Measurements from ENCODE around the gene PEX5.
A peak's percentile ranks its signal among the peaks of the same experiment; 100 is the strongest.

Gene PEX5

DNA sequence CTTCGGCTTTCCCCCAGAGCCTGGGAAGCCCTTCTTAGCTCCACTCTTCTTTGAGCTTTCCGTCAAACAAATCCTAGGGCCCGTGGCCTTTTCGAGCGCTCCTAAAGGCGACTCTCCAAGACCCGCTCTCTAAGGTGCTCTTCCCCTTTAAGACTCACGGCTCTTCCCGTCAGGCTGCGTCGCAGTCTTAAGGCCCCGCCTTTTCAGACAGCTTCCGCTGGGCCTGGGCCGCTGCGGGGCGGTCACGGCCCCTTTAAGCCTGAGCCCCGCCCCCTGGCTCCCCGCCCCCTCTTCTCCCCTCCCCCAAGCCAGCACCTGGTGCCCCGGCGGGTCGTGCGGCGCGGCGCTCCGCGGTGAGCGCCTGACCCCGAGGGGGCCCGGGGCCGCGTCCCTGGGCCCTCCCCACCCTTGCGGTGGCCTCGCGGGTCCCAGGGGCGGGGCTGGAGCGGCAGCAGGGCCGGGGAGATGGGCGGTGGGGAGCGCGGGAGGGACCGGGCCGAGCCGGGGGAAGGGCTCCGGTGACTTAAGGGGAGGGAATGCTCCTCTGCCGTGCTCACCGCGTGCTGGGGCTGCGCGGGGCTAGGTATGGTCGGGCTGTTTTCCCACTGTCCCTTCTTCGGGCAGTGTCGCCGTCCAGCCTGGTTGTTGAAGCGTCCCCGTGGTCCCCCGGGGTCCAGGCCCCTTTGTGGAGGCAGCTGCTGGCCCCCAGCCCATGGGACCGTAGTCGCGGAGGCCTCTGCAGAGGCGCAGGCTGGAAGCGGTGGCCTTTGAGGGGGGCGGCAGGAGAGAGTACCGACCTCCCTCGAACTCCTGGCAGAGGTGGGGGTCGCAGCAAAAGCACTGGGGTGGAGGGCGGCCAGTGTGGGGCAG is at the start of gene PEX5:
Gene PEX5, plus strand, starts transcription at position 289 of the 870 bp plus-strand sequence. CDS start 692 bp downstream, outside the sequence.
- DNase-seq, result peak; percentile 60

DNA sequence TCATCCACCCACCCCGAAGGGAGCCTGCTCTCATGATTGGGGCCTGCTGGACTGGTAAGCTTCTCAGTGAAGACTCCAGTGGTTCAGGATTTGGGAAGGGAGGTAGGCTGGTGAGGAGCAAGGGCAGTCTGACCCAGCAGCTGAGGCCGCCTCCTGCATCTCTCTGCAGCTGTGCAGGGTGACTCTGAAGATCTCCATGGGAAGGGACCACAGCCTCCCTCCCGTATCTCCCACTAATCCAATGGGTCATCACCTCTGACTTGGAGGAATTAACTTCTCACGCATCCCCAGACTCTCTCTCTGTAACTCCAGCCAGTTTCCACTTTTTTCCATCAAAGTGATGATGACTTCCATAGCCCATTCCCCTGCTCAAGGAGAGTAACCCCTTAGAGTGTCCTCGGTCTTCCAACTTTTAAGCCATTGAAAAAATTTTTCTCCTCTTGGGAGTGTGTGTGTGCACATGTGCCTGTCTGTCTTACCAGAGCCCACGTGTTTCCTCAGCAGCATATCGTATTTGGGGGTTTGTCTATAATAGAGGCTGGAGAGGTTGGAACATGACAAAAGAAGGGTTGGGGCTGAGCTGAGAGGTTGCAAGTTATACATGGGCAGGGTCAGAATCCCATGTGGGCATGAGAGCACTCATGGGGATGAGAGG is 48.0 kb upstream of the PEX5 start:
- no peak for DNase-seq

- DNase-seq, result no peak
Measured at GRCh38 chr12:7142056-7142644, 47.3 kb upstream of the PEX5 start.

- DNase-seq, result no peak
Measured at GRCh38 chr12:7142809-7143465, 46.5 kb upstream of the PEX5 start.

- no peak for DNase-seq
Measured at GRCh38 chr12:7143564-7143963, 45.9 kb upstream of the PEX5 start.

DNA sequence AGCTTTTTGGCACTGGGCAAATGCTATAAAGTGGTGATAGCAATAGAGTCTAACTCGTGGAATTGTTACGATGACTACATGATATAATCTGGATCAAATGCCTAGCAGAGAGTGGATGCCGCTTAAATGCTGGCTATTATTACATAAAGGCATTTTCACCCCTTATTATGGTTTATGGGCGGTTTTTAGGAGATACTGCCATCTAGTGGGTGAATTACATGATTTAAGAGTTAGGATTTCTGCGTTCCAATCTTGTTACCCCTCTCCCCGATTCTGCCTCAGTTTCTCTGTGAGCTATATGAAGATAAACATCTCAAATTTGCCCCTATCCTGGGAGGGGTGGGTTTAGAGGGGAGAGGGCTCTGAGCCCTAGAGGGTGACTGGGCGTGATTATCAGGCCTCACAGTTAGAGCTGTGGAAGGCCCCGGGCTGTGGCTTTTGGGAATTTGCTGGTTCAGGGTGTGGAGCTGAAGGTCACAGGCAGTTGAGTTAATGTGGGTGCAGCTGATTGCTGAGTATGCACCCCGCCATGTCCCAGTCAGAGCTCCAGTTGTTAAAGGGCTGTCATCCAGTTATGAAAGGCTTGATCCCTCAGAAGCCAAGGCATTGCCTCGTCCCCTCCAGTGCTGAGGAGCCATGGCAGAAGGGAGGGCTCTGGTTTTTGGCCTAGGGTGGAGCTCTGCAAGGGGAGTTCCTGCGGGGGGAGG is 44.9 kb upstream of the PEX5 start:
- DNase-seq, result peak; percentile 33

DNA sequence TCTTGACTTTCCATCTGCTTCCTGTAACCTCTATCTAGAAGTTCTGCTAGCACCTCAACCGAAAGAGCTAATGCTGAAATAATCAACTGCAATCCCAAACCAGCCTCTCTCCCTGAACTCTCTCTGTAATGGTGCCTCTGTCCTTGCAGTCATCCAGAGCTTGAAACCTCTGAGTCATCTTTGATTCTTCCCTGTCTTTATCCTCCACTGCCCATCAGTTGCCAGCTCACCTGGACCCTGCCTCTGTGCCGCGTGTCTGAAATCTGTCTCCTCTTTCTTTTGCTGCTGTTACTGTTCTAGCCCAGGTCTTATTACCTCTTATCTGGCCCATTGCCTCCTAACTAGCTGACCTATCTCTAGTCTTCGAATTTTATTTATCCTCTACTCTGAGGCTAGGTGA is 43.8 kb upstream of the PEX5 start:
- DNase-seq, result no peak

DNA sequence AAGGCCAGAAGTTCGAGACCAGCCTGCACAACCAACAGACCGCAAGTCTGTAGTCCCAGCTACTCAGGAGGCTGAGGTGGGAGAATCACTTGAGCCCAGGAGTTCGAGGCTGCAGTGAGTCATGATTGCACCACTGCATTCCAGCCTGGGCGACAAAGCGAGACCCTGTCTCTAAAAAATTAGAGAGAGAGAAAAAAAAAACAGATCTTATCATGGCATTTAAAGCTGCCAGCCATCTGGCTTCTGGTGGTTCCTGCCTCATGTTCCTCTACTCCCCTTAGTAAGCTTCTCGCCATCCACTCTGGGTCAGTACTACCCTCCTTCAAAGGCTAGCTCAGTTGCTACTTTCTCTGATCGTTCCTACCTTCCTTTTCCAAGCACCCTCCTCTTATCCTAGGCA is 43.3 kb upstream of the PEX5 start:
- DNase-seq, result no peak

DNA sequence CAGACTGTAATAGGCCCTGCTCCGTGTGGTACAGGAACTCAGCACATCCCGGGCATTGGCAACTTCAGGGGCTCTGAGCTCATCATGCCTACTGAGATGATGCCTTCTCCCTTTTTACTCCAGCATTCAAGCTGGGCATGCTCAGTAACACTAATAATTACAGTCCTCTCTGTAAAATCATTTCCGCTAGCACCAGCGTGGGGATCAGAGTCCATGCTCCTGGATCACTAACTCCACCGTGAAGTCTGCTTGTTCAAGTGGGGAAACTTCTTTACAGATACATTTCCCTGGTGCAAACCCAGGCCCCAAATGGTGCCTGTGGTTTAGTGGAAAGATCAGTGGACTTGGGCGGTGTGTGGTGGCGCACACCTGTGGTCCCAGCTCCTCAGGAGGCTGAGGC is 42.6 kb upstream of the PEX5 start:
- DNase-seq, result no peak

- no peak for DNase-seq
Measured at GRCh38 chr12:7150356-7150755, 39.1 kb upstream of the PEX5 start.

- DNase-seq, result no peak
Measured at GRCh38 chr12:7150841-7151240, 38.6 kb upstream of the PEX5 start.

DNA sequence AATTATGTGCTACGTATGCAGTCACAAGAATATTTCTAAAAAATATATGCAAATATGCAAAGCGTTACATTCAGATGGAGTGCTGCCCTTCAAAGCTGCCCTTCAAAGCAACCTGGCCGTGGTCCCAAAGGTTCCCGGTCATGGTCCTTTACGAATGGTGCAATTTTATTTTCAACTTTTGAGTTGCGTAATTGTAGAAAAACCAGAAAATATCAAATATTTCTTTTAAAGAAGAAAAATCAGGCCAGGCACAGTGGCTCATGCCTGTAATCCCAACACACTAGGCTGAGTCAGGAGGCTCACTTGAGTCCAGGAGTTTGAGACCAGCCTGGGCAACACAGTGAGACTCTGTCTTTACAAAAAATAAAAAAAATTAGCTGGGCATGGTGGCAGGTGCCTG is 38.0 kb upstream of the PEX5 start:
- no peak for DNase-seq

GRCh38 chr12:7152818-7153217 is 36.7 kb upstream of the PEX5 start:
- DNase-seq, result no peak

GRCh38 chr12:7154042-7154441 is 35.4 kb upstream of the PEX5 start:
- no peak for DNase-seq

- no peak for DNase-seq
Measured at GRCh38 chr12:7154901-7155470, 34.5 kb upstream of the PEX5 start.

DNA sequence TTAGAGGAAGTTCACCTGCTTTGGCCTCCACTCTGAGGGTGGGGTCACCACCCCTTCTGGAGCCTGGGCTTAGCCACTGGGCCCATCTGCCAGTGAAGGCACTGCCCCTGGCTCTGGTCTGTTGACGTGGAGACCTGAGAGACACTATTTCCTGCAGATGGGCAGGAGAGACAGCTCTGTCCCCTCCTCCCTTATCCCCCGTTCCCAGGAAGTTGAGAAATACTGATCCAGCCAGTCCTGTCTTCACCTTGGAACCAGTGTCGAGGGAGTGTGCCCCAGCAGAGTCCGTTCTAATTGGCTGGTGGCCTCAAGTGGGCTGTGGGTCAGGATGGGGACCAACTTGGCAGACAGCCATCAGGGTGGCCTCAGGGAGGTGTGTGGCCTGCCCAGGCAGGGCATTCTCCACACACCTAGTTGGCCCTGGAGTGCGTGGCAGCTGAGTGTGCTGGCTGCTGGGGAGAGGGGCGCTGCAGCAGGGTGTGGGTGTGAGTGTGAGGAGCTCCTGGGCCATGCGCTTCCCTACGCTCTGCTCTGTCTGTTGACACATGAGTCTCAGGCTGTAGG is 33.9 kb upstream of the PEX5 start:
- DNase-seq, result peak; percentile 28

DNA sequence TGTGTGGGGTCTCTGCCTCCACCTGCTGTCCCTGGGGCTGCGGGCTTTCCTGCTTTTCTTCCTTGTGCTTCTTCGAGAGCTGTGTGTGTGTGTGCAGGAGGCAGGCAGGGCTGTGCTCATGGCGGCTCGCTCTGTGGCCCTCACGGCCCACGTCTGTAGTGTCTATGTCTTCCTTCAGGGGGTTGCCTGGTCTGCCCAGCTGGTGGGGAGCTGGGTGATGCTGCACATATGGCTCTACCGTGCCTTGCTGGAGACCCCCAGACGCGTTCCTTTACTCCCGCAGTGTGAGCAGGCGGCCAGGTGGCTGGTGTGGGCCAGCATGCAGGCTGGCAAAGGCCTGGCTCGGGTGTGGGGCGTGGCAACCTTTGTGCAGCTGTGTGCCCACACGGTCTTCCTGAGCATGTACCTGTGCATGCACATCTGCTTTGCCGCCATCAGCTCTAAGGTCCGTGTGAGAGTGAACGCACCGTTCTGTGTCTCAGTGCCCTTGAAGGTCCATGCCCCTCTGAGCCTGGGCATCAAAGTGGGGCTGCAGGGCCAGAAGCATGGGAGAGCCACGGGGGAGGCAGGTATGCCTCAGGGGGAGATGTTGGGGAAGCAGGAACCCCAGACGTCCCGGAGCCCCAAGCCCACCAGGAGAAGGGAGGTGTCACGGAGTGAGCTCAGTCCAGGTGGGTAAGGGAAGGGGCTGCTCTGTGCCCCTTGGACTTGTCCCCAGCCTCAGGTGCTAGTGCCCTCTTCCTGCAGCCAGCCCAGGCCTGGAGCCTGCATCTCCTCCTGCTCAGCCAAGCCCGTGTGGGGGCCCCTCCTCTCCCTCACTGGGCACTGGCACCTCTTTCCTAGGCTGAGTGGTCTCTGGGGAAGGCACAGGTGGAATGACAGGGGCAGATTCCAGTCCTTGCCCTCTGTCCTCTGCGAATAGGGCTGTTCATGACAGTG is 33.0 kb upstream of the PEX5 start:
- no peak for DNase-seq

DNA sequence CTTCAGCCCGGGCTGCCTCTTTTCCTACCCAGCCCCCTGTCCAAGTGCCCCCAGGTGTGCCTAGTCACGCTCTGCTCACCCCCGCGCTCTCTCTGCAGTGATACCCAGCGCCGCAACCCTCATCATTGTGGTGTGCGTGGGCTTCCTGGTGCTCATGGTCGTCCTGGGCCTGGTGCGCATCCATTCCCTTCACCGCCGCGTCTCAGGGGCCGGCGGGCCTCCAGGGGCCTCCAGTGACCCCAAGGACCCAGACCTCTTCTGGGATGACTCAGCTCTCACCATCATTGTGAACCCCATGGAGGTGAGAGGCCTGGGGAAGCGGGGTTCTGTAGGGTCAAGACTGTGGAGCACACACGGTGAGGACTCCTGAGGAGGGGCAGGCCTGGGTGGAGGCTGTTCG is 32.1 kb upstream of the PEX5 start:
- DNase-seq, result no peak

DNA sequence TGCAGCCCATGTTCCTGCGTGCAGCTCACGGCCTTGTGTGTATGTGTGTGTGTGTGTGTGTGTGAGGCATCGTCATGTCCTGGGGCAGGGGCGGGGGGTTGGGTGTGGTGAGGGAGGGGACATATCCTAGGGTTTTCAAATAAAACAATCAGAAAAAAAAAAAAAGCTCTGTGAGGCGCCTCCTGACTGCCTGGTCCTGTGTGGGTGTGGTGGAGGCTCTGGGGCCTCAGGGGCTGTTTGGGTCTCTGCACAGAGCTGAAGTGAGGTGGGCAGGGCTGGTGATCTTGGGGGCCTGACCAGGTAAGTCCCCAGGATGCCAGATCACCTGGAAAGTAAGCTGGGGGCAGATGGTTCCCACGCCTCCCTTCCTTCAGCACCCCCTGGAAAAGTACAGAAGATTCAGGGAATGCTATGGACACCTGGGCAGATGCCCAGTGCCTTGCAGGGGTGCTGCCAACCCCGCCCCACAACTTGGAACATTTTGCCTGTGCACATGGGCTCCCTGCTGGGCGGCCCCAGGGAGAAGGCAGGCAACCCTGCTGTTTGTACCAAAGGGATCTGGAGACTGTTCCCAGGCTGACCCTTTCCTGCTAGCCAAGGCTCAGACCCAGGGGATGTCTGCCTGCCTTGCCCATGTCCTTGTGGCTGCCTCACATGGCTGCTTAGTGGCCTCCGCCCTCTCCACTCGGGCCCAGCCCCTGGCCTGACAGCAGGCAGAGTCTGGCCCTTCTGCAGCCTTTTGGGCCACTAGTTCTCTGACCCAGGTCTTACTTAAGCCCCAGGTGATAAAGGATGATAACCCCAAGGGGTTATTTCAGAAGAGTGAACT is 30.5 kb upstream of the PEX5 start:
- no peak for DNase-seq

DNA sequence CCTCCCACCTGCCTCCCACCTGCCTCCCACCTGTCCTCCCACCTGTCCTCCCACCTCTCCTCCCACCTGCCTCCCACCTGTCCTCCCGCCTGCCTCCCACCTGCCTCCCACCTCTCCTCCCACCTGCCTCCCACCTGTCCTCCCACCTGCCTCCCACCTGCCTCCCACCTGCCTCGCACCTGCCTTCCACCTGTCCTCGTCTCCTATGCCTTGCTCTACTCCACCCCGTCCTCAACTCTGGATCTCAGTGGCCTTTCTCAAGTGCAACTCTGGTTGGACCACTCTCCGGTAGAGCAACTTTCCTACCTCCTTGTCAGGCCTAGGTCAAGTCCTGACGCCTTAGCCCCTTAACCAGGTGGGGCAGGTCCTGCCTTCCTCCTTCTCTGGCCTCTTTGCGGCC is 29.3 kb upstream of the PEX5 start:
- DNase-seq, result no peak

Measured in NCI-H2029 treated with DMSO at 0.1 percent for 48 hours (cell line).